GM19238 (cell line): ENCODE measurements around the gene ACO2.
"Not testable (repeated sequence)": the region's sequence is repeated elsewhere in the genome, so short reads cannot be mapped to it uniquely, and the experiment has no call there.

Source experiments
- DNase-seq: peaks from one replicate; pipeline ENCODE4 v3.0.0; 2011; ENCODE audit warnings: low spot score; ENCODE audit not compliant: insufficient read length

Gene ACO2

DNA sequence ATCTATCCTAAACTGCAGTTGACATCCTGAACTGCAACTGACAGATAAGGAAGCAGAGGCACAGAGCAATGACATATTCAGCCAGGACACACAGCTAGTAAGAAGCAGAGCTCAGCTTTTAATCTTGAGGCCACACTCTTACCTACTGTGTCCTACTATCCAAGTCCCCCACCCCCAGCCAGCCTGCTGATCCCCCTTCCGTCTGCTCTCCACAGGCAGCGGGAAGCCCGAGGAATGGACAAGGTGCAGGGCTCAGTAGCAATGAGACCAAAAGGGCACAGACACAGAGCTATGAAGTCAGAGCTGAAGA lies 71.0 kb downstream of the ACO2 start:
- no peak for DNase-seq

DNA sequence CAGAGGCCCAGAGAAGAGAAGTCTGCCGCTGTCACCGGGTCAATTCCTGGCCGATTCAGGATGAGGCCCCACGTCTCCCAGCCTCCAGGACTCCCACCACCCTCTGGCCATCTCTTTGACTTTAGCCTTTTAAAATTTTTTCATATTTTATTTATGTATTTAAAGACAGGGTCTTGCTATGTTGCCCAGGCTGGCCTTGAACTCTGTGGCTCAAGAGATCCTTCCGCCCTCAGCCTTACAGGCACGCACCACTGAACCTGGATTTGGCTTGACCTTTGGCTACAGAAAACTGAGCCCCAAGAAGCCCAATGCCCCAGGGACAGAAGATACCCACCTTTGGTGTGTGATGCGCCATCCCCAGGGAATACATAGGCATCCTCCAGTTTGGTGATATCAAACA lies 71.4 kb downstream of the ACO2 start:
- no peak for DNase-seq

- DNase-seq = no peak
Measured at GRCh38 chr22:41541484-41541883, 72.6 kb downstream of the ACO2 start.

DNA sequence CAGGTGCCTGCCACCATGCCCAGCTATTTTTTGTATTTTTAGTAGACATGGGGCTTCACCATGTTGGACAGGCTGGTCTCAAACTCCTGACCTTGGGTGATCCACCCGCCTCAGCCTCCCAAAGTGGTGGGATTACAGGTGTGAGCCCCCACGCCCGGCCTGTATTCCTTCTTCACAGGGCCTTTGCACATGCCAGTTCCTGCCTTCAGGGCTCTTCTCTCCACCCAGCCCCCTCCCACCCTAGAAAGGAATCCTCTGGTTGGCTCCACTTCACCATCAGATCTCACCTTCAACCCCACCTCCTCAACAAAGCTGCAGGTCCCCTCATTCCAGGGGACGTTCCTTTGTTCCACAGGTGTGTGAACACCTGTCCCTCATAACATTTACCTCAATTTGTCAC lies 73.3 kb downstream of the ACO2 start:
- DNase-seq = no peak

- peak; percentile 98 for DNase-seq
Measured at GRCh38 chr22:41543854-41544670, 75.1 kb downstream of the ACO2 start, which contains the start of gene POLR3H. Gene POLR3H (minus strand): TSS chr22:41544470. CDS start chr22:41544101, 369 bp downstream.

DNA sequence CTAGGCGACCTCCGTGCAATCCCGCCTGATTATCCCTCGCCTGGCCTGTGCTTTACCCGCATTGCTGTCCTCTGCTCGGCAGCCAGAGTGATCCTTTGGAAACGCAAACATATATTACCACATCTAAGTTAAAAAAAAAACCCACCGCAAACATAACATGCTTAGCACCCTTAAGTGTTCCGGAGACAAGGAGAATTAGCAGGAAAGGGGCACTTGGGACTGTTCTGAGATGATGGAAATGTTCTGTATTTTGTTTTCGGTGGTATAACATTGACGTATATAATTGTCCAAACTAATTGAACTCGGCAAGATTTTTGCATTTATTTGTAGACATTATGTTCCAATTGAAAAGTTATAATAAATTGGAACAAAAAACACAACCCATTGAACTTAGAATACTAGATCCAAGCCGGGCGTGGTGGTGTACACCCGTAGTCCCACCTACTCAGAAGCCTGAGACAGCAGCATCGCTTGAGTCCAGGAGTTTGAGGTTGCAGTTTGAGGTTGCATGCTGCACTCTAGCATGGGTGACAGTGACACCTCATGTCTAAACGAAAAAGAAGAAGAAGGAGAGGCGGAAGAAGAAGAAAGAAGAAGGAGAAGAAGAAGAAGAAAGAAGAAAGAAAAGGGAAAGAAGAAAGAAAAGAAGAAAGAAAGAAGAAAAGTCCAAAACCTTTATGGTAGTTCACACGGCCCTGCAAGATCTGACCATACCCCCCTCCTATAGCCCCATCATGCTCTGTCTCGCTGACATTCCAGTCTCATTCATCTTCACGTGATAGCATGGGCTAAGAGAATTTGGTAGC lies 76.0 kb downstream of the ACO2 start:
- DNase-seq = no peak

GRCh38 chr22:41548830-41549211 lies 79.9 kb downstream of the ACO2 start:
- DNase-seq = no peak

- no peak for DNase-seq
Measured at GRCh38 chr22:41550952-41551491, 82.1 kb downstream of the ACO2 start.

- DNase-seq = no peak
Measured at GRCh38 chr22:41551877-41552582, 83.1 kb downstream of the ACO2 start.

- no peak for DNase-seq
Measured at GRCh38 chr22:41555325-41555982, 86.5 kb downstream of the ACO2 start.

GRCh38 chr22:41556561-41556960 lies 87.6 kb downstream of the ACO2 start:
- DNase-seq = no peak

DNA sequence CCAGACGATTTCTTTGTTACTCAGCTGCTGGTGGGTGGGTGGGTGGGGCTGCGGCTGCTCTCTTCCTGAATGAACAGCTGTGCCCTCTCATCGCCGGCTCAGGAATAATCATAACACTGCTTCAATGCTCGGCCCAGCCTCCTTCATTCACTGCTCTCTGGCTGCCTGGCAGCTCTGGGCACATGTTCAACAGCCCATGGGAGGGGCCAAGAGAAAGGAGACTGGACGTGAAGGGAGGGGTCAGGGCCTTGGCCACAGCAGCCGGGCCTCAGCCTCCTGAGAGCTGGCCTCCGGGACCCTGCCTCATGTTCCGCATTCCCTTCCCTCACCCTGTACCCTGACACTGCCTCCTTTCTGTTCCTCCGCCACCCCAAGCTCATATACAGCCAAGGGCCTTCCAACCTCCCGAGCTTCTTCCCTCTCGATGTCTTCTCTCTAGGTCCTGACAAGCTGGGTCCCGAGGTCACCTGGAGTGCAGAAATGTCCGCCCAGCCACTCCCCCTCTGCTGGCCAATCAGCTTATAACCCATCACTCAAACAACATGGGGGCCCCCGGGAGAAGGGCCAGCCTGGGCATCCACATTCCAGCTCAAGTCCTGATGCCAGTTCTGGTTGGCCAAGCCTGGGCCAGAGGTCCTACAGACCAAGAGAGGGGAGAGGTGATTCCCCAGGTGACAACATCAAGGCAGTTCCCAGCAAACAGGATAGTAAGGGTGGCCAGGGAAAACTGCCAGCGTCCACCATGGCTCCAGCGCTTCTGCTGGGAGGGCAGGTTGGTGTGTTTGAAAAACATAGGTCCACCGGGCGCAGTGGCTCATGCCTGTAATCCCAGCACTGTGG lies 88.7 kb downstream of the ACO2 start:
- DNase-seq = no peak

DNA sequence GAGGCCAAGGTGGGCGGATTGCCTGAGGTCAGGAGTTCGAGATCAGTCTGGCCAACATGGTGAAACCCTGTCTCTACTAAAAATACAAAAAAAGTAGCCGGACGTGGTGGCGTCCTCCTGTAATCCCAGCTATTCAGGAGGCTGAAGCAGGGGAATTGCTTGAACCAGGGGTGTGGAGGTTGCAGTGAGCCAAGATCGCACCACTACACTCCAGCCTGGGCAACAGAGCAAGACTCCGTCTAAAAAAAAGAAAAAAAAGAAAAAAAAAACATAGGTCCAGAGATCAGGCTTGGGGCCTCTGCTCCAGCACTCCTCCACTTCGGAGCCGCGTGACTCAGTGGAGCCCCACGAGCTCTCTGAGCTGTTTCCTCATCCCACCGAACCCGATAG lies 89.3 kb downstream of the ACO2 start:
- DNase-seq = not testable (repeated sequence)

DNA sequence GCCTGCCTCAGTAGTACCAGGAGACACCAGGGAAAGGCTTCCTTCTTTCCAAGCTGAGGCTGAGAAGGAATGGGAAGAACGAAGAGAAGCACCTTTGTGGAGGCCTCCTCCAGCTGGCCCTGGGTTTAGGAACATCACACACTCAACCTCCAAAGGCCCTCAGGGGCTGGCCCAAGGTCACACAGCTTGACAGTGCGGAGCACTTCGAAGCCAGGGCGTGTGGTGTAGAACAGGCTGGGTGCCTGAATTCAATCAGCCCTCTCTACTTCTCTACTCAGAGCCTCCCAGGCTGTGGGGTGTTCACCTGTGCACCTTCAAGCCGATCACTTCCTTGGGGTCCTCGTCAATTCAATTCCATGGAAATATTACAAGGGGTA lies 91.2 kb downstream of the ACO2 start:
- no peak for DNase-seq

DNA sequence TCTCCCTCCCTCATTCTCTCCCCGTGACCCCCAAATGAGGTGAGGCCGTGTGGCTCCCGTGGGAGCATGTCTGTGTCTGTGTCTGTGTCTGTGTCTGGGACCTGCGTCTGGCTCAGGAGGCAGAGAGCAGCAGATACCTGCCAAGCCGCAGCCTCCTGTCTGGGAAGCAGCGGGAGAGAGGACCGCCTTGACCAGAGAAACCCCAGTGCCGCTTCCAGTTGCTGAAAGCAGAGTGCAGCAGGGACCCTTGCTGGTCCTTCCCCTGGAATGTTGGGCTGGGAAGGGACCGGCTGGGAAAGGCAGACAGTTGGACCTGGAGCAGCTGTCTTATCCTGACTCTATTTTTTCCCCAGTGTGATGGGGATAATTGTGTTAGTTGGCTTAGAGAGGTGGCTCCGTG lies 92.4 kb downstream of the ACO2 start:
- no peak for DNase-seq

- DNase-seq = no peak
Measured at GRCh38 chr22:41561788-41562187, 92.9 kb downstream of the ACO2 start.

DNA sequence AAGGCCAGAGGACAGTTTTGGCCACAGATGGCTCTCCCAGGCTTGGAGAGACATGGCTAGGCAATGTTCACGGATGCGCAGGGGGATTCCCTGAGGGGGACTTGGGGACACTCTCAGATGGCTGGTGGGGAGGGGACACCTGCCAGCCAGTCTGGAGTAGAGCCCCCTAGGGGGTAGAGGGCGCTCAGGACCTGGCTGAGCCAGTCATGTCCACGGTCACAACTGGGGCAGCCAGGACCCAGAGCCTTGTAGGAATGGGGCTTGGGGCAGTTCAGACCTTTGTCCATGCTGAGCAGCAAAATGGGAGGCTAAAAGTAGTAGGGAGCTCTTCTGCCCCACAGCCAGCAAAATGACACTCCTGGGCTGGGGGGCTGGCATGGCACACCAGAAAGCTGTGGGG lies 93.5 kb downstream of the ACO2 start:
- no peak for DNase-seq

- DNase-seq = no peak
Measured at GRCh38 chr22:41563051-41563711, 94.3 kb downstream of the ACO2 start.

DNA sequence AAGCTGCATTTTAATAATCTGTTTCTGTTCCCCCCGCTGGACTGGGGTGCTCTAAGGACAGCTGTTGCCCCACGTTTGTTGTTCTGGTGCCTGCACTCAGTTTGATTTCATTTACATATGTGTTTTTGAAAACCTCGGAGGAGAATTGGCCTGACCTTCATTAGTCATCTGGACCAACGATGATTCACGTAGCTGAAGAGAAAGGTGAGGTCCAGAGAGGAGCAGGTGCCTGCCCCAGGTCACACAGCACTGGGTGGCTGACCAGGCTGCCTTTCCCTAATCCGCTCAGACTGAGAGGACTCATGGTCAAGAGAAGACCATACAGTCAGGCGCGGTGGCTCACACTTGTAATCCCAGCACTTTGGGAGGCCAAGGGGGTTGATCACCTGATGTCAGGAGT lies 95.6 kb downstream of the ACO2 start:
- no peak for DNase-seq
